Measurements from ENCODE around the gene NSRP1.

- TF ChIP-seq CTCF (IDR thresholded peaks at IDR 0.05): no peak
- TF ChIP-seq POLR2A (IDR thresholded peaks at IDR 0.05): no peak
These were observed 34.9 kb downstream of the NSRP1 start for GRCh38 chr17:30151471-30151870.
